Stimulated activated CD4-positive, alpha-beta T cell treated with anti-CD3 and anti-CD28 coated beads, TNF-alpha, amount 100 ng/mL, for 48 hours (primary cell): Measurements from ENCODE around the gene SEMA3G.

ENCODE experiments used
- DNase-seq, 3 donors: peaks; one replicate each; pipeline ENCODE4 v3.0.0-alpha.2; 2020; ENCODE audit warnings: low read depth in 3 of 3

Gene SEMA3G

GRCh38 chr3:52454250-52454937 is 9.5 kb upstream of the SEMA3G start:
- DNase-seq = no peak

GRCh38 chr3:52453496-52454249 is 8.8 kb upstream of the SEMA3G start, which contains the start of gene TNNC1:
Gene TNNC1 (minus strand): TSS chr3:52454041. CDS start chr3:52454015, 26 bp downstream.
- no peak for DNase-seq

DNA sequence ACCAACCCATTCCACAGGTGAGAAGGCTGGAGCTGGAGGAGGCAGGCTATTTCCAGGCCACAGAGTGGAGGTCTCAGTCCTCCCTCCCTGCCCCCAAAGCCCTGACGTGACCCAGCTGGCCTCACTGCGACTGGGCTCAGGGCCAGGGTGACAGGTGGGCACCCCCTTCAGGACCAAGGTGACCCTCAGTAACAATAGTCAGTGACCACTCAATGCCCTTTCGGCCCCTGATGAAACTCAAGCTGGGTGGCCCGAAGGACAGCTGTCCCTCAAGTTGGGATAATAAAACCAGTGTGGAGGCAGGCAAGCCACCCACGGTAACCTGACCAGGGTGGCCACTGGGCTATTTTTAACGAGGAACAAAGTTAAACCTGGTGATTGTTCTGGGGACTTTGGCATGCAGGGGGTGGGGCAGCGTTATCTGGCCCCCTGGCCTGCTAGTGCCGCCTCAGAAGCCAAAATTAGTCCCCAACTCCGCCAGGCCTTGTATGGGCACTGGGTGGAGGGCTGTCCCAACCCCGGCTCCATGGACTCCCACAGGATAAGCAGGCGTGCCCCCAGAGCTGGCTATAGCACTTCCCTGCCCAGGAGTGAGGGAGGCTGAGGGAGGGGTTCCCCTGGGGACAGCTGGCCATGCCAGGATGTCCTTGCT is 7.8 kb upstream of the SEMA3G start:
- DNase-seq = no peak

- no peak for DNase-seq
These were observed 7.2 kb upstream of the SEMA3G start for GRCh38 chr3:52452126-52452525.

GRCh38 chr3:52451237-52452083 is 6.6 kb upstream of the SEMA3G start:
- no peak for DNase-seq

DNA sequence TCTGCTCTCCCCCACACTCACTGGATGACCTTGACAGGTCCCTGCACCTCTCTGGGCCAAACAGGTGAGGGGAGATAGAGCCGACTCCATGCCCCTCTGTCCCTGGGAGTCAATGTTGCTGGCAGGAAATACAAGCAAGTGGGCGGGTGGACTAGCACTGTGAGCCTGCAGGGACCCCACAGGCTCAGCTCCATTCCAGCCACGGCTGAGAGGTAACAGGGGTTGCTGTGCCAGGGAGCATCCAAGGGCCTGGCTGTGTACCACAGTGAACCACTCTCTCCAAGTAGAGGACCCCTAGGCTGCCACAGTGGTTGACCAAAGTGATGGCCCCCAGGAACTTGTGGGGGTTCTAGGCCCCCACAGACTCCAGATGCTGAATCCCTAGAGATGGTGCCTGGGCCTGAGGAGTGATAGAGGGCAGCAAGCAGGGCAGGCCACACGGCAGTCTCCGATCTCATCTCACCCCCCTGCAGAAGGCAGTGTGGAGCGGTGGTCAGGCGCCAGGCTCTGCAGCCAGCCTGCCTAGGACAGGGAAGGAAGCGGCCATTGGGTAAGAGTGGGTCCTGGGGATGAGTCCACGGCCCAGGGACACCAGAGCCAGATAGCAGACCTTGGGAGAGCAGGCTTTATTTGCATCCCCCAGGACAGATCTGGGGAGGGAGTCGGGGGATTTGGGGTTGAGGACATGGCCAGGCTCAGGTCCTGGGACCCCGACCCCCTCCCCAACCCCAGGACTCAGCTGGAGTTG is 5.8 kb upstream of the SEMA3G start:
- DNase-seq = no peak

- DNase-seq = no peak
These were observed 2.8 kb upstream of the SEMA3G start for GRCh38 chr3:52447512-52448355.

- DNase-seq = peak; percentile 40 to 67 (median 42)
These were observed 2.0 kb upstream of the SEMA3G start for GRCh38 chr3:52446631-52447511.

DNA sequence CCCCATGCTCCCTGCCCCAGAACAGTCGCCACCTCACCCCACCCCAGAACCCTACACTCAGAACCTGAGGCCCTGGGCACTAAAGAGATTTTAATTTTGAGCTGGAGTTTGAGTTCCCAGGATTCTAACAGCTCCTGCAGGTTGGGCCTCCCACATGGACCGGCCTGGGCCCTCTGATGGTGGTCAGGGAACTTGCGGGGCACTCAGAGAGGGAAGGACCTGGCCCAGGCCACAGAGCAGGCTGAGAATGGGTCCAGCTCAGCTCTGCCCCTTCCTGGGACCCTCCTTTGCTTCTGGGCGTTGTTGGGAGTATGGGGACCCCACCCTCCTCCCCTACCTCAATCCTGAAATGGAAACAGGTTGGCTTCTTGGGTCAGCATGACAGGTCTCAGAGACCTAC is 1.1 kb upstream of the SEMA3G start:
- no peak for DNase-seq

DNA sequence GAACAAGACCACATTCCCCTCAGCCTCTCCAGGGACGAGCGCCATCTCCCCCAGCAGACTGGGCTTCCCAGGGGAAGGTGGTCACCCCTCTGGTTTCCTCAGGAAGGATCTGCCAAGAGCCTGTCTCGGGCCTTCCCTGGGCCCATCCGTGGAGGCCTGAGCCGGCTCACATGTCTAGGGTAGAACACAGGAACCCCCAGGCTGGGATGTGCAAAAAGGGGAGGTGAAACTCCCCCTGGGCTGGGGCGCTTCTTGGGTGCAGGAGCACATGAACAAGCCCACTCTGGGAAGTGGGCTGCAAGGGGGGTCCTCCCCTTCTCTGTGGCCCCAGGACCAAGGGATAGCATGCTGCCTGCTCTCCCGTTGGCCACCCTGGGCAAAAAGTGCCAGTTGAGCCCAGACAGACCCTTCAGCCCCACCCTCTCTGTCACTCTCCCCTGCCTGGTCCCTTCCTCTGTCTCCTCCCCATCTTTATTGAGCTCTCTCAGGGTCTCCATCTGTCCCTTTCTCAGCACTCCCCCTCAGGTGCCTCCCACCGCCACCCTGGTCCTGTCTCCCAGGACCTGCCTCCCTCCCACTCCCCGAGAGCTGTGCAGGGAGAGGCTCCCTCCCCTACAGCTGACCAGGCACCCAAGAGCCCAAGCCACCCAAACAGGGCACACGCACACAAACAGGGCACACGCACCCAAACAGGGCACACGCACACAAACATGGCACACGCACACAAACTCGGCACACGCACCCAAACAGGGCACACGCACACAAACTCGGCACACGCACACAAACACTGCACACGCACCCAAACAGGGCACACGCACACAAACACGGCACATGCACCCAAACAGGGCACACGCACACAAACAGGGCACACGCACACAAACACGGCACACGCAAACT is 864 bp downstream of the SEMA3G start:
- no peak for DNase-seq

DNA sequence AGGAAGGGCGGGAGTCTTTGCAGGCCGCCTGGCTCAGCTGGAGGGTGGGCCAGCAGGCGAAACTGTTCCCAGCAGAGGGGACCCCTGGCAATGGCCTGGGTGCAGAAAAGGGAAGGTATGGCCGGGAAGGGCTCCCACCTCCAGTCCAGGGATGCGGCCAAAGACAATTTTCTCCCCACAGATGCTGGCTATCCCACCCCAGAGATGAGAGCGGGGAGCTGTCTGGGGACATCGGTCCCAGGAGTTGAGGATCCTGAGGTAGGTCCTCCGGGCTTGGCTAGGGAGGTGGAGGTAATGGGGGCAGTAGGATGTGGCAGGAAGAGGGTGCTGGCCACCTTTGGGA is 1.7 kb downstream of the SEMA3G start:
- DNase-seq = no peak

DNA sequence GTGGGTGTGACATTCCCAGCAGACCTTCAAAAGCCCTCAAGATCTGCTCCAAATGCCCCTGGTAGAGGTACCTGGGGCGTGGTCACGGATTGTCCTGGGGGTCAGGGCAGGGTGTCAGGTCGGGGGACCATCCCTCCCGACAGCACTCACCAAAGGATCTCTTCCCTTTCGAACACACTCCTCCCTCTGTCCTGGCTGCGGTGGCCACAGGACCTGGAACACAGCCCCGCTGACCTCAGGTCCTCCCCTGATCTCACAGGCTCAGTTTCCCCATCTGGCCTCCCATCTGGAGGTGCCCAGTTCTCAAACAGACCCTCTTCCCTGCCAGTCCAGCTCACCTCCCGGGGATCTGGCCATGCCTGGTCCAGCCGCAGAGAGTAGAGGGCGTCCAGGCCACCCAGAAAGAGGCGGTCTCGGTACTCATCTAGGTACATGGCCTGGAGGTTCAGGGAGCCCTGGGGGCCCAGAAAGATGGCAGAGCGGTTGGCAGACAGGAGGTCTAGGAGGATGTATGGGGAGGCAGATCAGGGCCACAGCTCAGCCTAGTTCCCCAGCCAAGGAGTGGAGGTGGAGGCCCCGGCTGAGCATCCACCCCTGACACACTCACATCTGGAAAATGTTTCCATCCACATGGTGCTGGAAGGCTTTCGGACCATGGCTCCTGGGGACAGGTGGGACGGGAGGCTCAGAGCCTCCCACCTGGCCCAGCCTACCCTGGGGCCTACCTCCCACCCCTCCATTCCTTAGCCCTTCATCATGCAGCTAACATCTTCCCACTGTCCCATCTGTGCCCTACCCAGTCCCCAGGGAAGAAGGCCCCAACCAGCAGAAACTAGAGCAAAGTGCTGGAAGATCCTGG is 2.3 kb downstream of the SEMA3G start:
- no peak for DNase-seq

DNA sequence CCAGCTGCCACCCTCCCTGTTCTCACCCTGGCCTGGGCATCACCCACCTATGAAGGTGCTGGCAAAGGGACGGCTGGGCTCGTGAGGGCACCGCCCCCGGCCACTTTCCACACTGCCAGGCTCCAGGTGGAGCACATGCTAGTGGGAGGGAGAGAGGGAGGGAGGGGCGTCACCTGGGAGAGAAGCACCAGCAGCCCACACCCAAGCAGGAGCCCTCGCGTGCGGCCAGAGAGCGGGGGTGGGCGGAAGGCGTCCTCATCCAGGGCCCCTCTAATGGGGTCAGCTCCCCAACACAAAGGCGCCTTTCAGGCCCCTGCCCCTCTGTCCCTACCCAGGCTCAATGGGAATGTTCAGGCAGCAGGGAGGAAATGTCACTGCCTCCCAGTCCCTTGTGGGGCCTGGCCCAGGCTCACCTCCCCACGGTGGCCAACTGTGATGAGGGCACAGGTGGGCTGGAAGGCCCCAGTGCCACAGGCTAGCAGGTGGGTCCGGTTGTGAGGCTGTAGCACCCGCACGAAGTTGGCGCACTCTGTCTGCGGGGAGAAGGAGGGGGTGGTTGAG is 3.1 kb downstream of the SEMA3G start:
- DNase-seq = no peak

DNA sequence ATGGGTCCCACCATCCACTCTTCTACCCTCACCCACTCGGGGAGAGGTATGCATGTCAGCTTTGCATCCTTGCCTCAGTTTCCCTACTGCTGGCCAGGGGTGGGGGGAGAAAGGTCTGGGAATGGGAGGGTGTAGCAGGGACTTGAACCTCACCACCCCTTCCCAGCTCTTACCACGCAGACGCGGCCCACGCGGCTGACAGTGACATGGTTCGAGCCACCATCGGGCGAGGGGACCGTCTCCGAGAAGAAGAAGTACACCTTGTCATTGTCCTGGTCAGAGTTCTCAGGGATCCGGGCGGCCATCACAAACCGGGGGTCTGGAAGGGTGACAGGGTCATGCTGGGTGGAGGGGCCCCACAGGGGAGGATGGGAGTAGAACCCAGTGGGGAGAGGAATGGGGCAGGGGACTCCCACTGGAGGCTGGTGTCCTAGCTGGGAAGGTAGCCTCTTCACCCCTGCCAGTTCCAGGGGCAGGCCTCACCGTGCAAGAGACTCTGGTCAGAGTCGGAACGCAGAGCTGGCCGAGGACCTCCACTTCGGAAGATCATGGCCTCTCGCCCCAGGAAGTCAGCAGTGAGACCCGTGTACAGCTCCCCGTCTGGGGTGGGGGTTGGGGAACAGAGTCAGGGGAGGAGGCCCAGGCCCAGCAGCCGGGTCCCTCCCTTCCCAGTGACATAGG is 3.7 kb downstream of the SEMA3G start:
- DNase-seq = no peak

DNA sequence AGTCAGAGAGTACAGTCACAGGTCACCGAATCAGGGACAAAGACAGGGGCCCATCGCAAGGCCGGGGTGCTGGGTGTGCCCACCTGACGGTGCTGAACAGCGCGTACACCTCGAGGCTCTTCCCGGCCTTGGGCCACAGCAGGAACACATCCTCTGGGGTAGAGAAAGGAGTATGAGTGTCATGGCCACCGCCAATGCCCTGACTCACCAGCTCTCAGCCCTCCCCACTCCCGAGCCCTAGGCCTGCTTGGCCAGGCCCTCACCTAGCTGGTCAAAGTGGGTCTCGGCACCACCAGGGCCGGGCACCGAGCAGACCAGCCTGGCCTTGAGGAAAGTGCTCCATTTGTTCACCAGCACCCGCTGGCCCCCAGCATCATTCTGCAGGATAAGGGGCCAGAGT is 4.2 kb downstream of the SEMA3G start:
- DNase-seq = no peak

- DNase-seq = no peak
These were observed 4.7 kb downstream of the SEMA3G start for GRCh38 chr3:52440249-52440551.
